Epithelial cell of proximal tubule (primary cell): ENCODE data around the gene FOXA2. TPM values are rescaled to one million over a fixed set of nuclear protein-coding genes. Genes with fewer than 3 reads are reported as not detected.

ENCODE experiments used
- DNase-seq: peaks from one replicate; pipeline ENCODE4 v3.0.0-alpha.2; 2011; ENCODE audit warnings: low read depth
- H3K4me3 ChIP-seq: 2 replicates; pipeline ENCODE4 v1.5.1; 2011; ENCODE audit warnings: low read depth, mild to moderate bottlenecking, low read length
- CTCF ChIP-seq: conservative IDR thresholded peaks from 2 replicates; pipeline ENCODE4 v1.5.1; 2012; ENCODE audit warnings: low read depth, mild to moderate bottlenecking, low read length
- total RNA-seq: library from RNA; depleted of rRNA; stranded (reverse); fragments of >200 nt; gene quantifications from 2 replicates; pipeline ENCODE4 v1.2.3, GENCODE V29; 2015

FOXA2 gene
- total RNA-seq, 1 donor from 2014 or later, result not detected

GRCh38 chr20:22535483-22535882 lies 48.9 kb downstream of the FOXA2 start:
- TF ChIP-seq CTCF, result no peak
- H3K4me3 ChIP-seq, result no peak overlapping the region
- no peak for DNase-seq

GRCh38 chr20:22533823-22534751 lies 50.3 kb downstream of the FOXA2 start:
- H3K4me3 ChIP-seq, result no peak overlapping the region
- no peak for TF ChIP-seq CTCF
- DNase-seq, result no peak

- H3K4me3 ChIP-seq, result no peak overlapping the region
- no peak for DNase-seq
- TF ChIP-seq CTCF, result no peak
These were observed 51.8 kb downstream of the FOXA2 start for GRCh38 chr20:22532598-22532997.

- no peak for DNase-seq
- no peak overlapping the region for H3K4me3 ChIP-seq
- no peak for TF ChIP-seq CTCF
These were observed 52.6 kb downstream of the FOXA2 start for GRCh38 chr20:22531756-22532155.

- no peak for DNase-seq
- no peak overlapping the region for H3K4me3 ChIP-seq
- no peak for TF ChIP-seq CTCF
These were observed 53.2 kb downstream of the FOXA2 start for GRCh38 chr20:22531056-22531615.
